ENCODE data around the gene SNX5.

DNA sequence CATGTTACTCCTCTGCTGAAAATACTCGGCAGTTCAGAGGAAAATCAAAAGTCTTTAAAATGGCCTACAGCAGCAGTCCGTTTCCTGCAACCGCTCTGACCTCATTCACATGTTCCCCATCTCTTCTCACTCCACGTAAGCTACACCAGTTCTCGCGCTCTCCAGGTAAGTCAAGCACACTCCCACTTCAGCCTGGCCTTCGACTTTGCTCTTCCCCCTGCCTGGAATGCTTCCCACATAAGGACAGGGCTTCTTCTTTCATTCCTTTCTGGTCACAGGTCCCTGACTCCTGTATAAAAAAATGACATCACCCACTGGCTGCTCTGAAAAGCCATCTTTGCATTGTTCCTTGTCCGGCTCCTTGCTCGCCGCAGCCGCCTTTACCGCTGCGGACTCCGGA lies 42.9 kb upstream of the SNX5 start:
- TF ChIP-seq, protein P1, sequence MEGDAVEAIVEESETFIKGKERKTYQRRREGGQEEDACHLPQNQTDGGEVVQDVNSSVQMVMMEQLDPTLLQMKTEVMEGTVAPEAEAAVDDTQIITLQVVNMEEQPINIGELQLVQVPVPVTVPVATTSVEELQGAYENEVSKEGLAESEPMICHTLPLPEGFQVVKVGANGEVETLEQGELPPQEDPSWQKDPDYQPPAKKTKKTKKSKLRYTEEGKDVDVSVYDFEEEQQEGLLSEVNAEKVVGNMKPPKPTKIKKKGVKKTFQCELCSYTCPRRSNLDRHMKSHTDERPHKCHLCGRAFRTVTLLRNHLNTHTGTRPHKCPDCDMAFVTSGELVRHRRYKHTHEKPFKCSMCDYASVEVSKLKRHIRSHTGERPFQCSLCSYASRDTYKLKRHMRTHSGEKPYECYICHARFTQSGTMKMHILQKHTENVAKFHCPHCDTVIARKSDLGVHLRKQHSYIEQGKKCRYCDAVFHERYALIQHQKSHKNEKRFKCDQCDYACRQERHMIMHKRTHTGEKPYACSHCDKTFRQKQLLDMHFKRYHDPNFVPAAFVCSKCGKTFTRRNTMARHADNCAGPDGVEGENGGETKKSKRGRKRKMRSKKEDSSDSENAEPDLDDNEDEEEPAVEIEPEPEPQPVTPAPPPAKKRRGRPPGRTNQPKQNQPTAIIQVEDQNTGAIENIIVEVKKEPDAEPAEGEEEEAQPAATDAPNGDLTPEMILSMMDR (IDR thresholded peaks at IDR 0.05), result no peak
- TF ChIP-seq POLR2A (IDR thresholded peaks at IDR 0.05; ENCODE audit: low read depth), result no peak
- TF ChIP-seq POLR2AphosphoS5 (IDR thresholded peaks at IDR 0.05), result no peak
